Eye (tissue), 1 donor: ENCODE data around the gene PABPN1.

Experiments
- DNase-seq: peaks from one replicate; pipeline ENCODE4 v3.0.0-alpha.2; 2015

PABPN1 gene

DNA sequence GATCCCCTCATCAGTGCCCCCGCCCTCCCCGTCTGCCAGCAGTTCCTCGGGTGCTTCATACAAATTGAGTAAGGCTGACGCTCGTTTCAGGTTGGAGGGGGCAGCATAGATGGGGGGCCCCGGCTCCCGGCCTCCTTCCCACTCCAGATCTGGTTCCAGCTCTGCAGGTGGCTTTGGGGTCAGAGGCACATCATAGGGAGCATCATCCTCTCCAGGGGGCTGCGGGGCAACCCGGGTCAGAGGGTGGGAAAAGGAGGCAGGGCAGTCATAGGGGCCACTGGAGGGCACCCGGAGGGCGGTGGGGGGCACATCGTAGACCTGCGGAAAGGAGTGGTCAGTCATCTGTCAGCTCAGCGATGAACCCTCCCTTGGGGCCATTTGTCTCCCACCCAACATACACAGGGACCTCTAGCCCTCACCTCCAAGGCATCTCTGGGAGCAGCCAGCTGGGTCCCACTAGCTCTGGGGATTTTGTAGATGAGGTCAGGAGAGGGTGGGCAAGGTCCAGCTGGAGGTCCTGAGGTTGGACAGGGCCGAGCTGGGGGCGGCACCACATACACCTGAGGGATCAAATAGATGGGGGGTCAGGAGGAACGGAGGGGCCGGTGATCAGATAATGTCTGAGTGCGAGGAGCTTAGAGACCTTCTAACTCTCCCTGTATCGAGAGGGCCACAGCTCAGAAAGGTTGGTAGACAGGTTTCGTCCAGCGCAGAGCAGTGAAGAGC lies 38.6 kb downstream of the PABPN1 start:
- no peak for DNase-seq

DNA sequence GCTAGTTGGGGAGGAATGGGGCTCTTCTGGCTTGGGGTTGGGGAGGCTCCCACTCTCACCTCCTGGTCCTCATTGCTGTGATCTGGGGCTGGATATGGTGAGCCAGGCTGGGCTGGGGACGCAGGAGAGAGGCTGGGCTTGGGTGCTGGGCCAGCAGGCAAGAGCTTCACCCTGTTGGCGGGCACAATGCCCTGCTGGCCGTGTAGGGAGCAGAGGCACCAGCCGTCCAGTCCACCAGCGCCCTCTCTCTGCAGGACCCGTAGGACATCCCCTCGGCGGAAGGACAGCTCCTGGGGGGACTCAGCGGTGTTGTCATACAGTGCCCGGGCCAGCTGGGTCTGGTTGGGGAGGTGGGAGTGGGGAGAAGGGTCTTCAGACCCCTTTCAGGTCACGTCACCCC lies 39.2 kb downstream of the PABPN1 start:
- no peak for DNase-seq

- peak; percentile 16 for DNase-seq
These were observed 40.1 kb downstream of the PABPN1 start for GRCh38 chr14:23361320-23361719.

GRCh38 chr14:23361763-23362162 lies 40.5 kb downstream of the PABPN1 start:
- no peak for DNase-seq

- DNase-seq = peak; percentile 48
These were observed 40.9 kb downstream of the PABPN1 start for GRCh38 chr14:23362200-23362599.

- DNase-seq = peak; percentile 88
These were observed 43.1 kb downstream of the PABPN1 start for GRCh38 chr14:23364164-23365035.

DNA sequence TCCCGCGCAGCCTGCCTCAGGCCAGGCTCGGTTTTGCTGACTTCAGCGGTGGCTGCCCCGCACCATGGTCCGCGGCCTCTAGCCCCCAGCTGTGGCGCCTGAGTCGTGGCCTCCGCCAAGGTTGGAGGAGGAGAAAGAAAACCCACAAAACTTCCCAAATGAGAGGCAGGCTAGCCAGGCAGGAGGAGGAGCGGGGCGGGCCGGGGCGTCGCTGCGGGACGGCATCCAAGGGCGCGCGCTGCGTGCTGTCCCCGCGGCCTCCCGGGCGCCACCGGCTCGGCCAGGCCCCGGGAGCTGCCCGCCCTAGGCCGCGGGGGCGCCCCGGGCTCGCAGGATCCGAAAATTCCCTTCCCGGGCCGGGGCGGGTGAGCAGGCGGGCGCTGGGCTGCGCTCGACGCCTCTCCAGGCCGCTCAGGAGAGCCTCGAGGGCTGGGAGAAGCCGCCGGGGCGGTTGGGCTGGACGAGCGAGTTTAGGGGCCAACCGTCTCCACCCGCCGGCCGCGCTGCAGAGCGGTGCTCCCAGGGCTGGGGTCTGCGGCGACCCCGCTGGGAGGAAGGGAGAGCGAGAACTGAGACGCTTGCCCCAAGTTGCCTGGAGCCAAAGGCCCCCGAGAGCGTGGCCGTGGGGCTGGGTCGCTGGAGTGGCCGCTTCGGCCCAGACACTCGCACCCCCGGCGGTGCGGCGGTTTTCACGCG lies 43.9 kb downstream of the PABPN1 start, which contains the start of gene EFS:
TSS of gene EFS (minus strand) at position 137 of the 696 bp plus-strand sequence. CDS start 147 bp downstream, outside the sequence.
- peak; percentile 71 for DNase-seq

GRCh38 chr14:23365732-23366425 lies 44.6 kb downstream of the PABPN1 start:
- peak; percentile 98 for DNase-seq

DNA sequence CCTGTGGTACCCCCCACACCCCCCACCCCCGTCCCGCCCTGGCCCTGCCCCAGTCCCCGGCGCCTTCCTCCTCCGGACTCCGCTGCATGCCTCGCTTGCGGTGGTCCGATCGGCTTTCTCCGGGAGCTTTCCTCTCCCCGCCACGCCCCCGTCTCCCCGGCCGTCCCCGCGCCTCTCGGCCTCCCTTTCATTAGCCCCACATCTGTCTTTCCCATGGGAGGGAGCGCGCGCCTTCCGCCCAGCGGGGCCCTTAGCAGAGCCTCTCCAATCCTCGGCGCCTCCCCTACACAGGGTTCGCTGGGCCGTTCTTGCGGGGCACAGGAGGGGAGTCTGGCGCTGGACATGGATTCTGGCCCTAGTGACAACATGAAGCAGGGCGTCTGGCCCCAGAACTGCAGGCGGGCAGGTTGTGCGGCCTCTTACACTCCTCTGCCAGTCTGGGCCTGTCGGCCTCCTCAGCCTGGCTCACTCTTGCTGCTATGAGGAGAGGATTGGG lies 45.2 kb downstream of the PABPN1 start:
- peak; percentile 95 for DNase-seq

- DNase-seq = no peak
These were observed 49.0 kb downstream of the PABPN1 start for GRCh38 chr14:23370221-23370620.

GRCh38 chr14:23371865-23372264 lies 50.6 kb downstream of the PABPN1 start:
- no peak for DNase-seq

DNA sequence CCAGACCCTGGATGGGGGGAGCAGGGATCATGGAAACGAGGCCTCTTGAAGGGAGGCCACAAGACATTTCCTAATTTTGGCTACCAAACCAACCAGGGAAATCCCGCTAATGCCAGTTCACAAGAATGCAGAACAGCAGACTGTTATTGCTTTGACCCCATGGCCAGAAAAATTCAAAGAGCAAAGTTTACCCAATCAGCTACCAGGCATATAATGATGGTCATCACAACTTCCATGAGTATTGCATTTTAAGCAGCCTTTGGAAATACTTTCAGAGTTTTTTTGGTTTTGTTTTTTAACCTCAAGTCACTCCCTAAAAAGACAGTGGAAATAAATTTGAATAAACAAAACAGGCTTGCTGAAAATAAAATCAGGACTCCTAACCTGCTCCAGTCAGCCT lies 51.3 kb downstream of the PABPN1 start, which contains the start of gene IL25:
TSS of gene IL25 (plus strand) at position 301 of the 400 bp plus-strand sequence.
- no peak for DNase-seq

GRCh38 chr14:23373041-23373440 lies 51.8 kb downstream of the PABPN1 start:
- DNase-seq = no peak
